ENCODE results near the gene FRMD7.
A peak's percentile ranks its signal among the peaks of the same experiment; 100 is the strongest.

FRMD7 gene

GRCh38 chrX:132085786-132086185, 42.0 kb downstream of the FRMD7 start:
- no peak for DNase-seq (ENCODE audit: low spot score)
- H3K27ac ChIP-seq, result no peak overlapping the region
- no peak for TF ChIP-seq CTCF (conservative IDR thresholded peaks at IDR 0.05; ENCODE audit: low read depth)
- CTCF ChIA-PET, result no interaction called here
- POLR2A ChIA-PET (ENCODE audit: low non-redundant PET), result no interaction called here

- TF ChIP-seq CTCF (conservative IDR thresholded peaks at IDR 0.05; ENCODE audit: low read depth), result no peak
- no peak for DNase-seq (ENCODE audit: low spot score)
- ChIA-PET POLR2A (ENCODE audit: low non-redundant PET) (no interaction called here), CTCF (no interaction called here)
- no peak overlapping the region for H3K27ac ChIP-seq
Measured at GRCh38 chrX:132077912-132078311, 49.9 kb downstream of the FRMD7 start.

- TF ChIP-seq CTCF (conservative IDR thresholded peaks at IDR 0.05; ENCODE audit: low read depth), result no peak
- ChIA-PET POLR2A (ENCODE audit: low non-redundant PET) (no interaction called here), CTCF (interaction anchor here (1.2 kb wide), 1 partner anchor 236 kb away, joined by 4 read pairs; no protein-coding TSS in a partner anchor)
- H3K27ac ChIP-seq, result no peak overlapping the region
- no peak for DNase-seq (ENCODE audit: low spot score)
Measured at GRCh38 chrX:132077414-132077813, 50.4 kb downstream of the FRMD7 start.

GRCh38 chrX:132071254-132071653, 56.6 kb downstream of the FRMD7 start:
- H3K27ac ChIP-seq, result no peak overlapping the region
- no peak for TF ChIP-seq CTCF (conservative IDR thresholded peaks at IDR 0.05; ENCODE audit: low read depth)
- peak; percentile 6 for DNase-seq (ENCODE audit: low spot score)
- POLR2A ChIA-PET (ENCODE audit: low non-redundant PET), result no interaction called here
- CTCF ChIA-PET, result interaction anchor here (0.6 to 0.7 kb wide), 3 partner anchors 68 to 230 kb away, joined by 3 to 4 read pairs (median 4); no protein-coding TSS in a partner anchor

- no peak for TF ChIP-seq CTCF (conservative IDR thresholded peaks at IDR 0.05; ENCODE audit: low read depth)
- CTCF ChIA-PET, result no interaction called here
- DNase-seq (ENCODE audit: low spot score), result peak; percentile 0
- POLR2A ChIA-PET (ENCODE audit: low non-redundant PET), result no interaction called here
- H3K27ac ChIP-seq, result no peak overlapping the region
Measured at GRCh38 chrX:132068405-132068804, 59.4 kb downstream of the FRMD7 start.

GRCh38 chrX:132063862-132064261, 64.0 kb downstream of the FRMD7 start:
- no peak overlapping the region for H3K27ac ChIP-seq
- TF ChIP-seq CTCF (conservative IDR thresholded peaks at IDR 0.05; ENCODE audit: low read depth), result no peak
- ChIA-PET POLR2A (ENCODE audit: low non-redundant PET) (no interaction called here), CTCF (no interaction called here)
- DNase-seq (ENCODE audit: low spot score), result no peak

GRCh38 chrX:132063334-132063733, 64.5 kb downstream of the FRMD7 start:
- no peak for DNase-seq (ENCODE audit: low spot score)
- no peak for TF ChIP-seq CTCF (conservative IDR thresholded peaks at IDR 0.05; ENCODE audit: low read depth)
- ChIA-PET CTCF (no interaction called here), POLR2A (ENCODE audit: low non-redundant PET) (no interaction called here)
- no peak overlapping the region for H3K27ac ChIP-seq
